GM12874 (cell line): ENCODE measurements around the gene CXCL9.

Experiments
- TF ChIP-seq, protein P1 (sequence below): IDR thresholded peaks from 2 replicates; pipeline ENCODE4 v1.5.1; 2011; ENCODE audit warnings: low read depth, mild to moderate bottlenecking, control low read depth, low read length, moderate library complexity; ENCODE audit not compliant: insufficient read depth

The CXCL9 gene

DNA sequence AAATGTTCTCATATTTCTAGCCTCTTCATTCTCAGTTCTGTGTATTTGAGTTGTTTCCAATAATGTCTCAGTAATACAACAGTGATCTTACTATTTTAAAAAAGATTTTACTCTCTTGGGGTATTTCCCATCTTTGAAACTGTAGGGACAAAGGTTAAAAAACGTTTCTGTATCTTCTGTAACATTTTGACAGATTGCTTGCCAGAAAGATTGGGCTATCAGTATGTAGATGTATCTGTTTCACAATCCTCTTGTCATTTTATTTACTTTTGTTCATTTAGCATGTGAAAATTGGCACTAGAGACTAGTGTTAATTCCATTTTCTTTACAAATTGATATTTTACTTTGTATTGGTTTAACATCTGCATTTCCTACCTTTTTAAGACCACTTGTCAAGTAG is 6.2 kb upstream of the CXCL9 start:
- TF ChIP-seq, protein P1, sequence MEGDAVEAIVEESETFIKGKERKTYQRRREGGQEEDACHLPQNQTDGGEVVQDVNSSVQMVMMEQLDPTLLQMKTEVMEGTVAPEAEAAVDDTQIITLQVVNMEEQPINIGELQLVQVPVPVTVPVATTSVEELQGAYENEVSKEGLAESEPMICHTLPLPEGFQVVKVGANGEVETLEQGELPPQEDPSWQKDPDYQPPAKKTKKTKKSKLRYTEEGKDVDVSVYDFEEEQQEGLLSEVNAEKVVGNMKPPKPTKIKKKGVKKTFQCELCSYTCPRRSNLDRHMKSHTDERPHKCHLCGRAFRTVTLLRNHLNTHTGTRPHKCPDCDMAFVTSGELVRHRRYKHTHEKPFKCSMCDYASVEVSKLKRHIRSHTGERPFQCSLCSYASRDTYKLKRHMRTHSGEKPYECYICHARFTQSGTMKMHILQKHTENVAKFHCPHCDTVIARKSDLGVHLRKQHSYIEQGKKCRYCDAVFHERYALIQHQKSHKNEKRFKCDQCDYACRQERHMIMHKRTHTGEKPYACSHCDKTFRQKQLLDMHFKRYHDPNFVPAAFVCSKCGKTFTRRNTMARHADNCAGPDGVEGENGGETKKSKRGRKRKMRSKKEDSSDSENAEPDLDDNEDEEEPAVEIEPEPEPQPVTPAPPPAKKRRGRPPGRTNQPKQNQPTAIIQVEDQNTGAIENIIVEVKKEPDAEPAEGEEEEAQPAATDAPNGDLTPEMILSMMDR, result no peak

DNA sequence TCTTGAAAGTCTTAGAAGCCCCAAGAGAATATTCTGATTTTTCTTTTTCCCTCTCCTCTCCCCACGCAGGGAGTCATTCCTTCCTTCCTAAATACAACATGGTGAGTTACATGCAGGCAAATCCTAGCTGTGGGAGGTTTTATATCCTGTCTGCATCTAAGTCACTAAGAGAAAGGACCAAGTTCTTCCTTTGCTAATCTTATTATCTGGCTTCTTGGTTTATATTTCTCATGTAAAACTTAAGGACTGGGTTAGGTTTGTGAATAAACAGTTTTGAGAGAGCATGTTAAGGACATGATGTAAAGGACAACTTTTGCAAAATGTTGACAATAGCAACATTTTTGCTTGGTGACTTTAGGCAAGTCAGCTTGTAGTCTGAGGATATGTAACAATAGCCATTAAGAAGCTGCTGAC is 5.1 kb upstream of the CXCL9 start:
- TF ChIP-seq, protein P1, result no peak

DNA sequence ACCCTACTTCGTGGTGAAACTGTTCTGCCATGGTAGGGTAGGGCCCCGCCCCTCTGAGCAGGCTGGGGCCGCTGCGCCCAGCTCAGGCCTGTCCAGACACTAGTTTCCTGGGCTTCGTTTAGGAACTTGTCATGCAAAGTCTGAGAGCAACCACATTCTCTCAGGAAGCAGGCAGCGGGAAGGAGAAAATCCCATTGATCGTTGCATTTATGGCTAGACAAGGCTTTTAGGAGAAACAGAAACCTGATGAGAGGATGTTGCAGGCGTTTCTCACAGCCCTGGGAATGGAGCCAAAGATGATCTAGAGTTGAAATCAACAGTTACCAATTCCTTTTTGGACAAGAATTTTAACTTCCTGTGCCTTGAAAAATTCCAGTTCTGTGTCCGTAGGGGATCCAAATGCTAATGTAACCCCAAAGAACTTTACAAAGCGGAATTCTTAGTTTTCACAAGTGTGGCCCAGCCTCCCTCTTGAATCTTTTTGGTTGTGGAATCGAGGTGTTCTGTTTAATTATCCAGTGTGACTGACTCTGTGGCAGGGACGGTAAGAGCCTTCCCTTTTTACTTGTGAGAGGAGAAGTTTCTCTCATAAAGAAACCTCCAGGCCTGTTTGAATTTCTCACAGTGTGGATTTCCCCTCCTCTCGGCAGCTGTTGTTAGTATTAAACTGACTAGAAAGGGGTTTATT is 4.5 kb upstream of the CXCL9 start:
- TF ChIP-seq, protein P1, result no peak

GRCh38 chr4:76011018-76011670 is 3.8 kb upstream of the CXCL9 start:
- TF ChIP-seq, protein P1, result no peak

- TF ChIP-seq, protein P1, result no peak
Measured at GRCh38 chr4:76010576-76010975, 3.3 kb upstream of the CXCL9 start.

GRCh38 chr4:76009311-76009710 is 2.0 kb upstream of the CXCL9 start:
- TF ChIP-seq, protein P1, result no peak

DNA sequence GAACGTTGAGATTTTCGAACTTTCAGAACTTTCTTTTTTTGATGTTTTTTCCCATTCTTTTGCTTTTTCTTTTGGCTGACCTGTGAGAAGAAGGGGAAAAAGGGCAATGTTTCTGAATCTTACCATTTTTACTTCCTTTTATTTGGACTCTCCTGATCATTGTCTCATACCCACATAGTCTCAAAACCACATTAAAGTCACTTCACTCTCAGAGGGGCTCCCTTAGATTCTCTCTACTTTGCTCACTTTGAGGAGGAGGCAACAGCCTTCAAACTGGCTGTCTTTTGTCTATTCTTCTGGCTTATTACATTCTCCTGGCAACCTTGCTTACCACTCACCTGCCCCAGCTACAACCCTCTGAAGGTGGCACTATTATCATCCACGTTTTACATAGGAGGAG is 3.7 kb downstream of the CXCL9 start:
- TF ChIP-seq, protein P1, result no peak
